Cardiac muscle cell (in vitro differentiated cells and primary cell): ENCODE results near the gene TEDC1. TPM values are rescaled to one million over a fixed set of nuclear protein-coding genes. Genes with fewer than 3 reads are reported as not detected.

Source experiments
- DNase-seq, 2 donors: peaks; one replicate each; pipeline versions ENCODE4 v3.0.0 to v3.0.0-alpha.2; 2010 to 2017; ENCODE audit warnings: low read depth in 1 of 2, low spot score in 1 of 2
- H3K27ac ChIP-seq: fragments of 200-600 bp; sonication (generic); 2 replicates; pipeline ENCODE4 v1.5.1; 2016
- H3K27me3 ChIP-seq: fragments of 200-600 bp; sonication (generic); 2 replicates; pipeline ENCODE4 v1.6.0; 2016; ENCODE audit warnings: control low read depth
- H3K36me3 ChIP-seq: fragments of 200-600 bp; sonication (generic); 2 replicates; pipeline ENCODE4 v1.5.1; 2016; ENCODE audit warnings: control low read depth
- H3K4me1 ChIP-seq: fragments of 200-600 bp; sonication (generic); 2 replicates; pipeline ENCODE4 v1.8.1; 2017; ENCODE audit warnings: low read depth, mild to moderate bottlenecking, mixed run types
- H3K4me3 ChIP-seq: fragments of 200-600 bp; sonication (generic); 2 replicates; pipeline ENCODE4 v1.5.1; 2016; ENCODE audit warnings: mild to moderate bottlenecking
- H3K9me3 ChIP-seq: fragments of 200-600 bp; sonication (generic); 2 replicates; pipeline ENCODE4 v1.5.1; 2017; ENCODE audit warnings: low read depth, mild to moderate bottlenecking, control low read depth
- CTCF ChIP-seq: IDR thresholded peaks from 2 replicates; pipeline ENCODE4 v1.5.1; 2012; ENCODE audit warnings: low read depth, mild to moderate bottlenecking, low read length
- polyA plus RNA-seq: library from polyadenylated mRNA; unstranded; fragments of >200 nt; fragmentation: Nextera tagmentation; extraction: Ambion mirVana; gene quantifications from 2 replicates; pipeline ENCODE4 v1.2.1, GENCODE V29; 2016
- total RNA-seq: library from RNA; depleted of rRNA; stranded (reverse); fragments of >200 nt; gene quantifications from 2 replicates; pipeline ENCODE4 v1.2.3, GENCODE V29; 2016

The TEDC1 gene
- total and polyA plus RNA-seq, 2 experiments from 2014 or later, result 27.4 to 33.0 TPM

GRCh38 chr14:105529319-105529568 is 38.2 kb downstream of the TEDC1 start:
- no peak for DNase-seq
- no peaks in the 10 kb centered on the region for H3K27me3 ChIP-seq
- no peaks in the 10 kb centered on the region for H3K9me3 ChIP-seq

DNA sequence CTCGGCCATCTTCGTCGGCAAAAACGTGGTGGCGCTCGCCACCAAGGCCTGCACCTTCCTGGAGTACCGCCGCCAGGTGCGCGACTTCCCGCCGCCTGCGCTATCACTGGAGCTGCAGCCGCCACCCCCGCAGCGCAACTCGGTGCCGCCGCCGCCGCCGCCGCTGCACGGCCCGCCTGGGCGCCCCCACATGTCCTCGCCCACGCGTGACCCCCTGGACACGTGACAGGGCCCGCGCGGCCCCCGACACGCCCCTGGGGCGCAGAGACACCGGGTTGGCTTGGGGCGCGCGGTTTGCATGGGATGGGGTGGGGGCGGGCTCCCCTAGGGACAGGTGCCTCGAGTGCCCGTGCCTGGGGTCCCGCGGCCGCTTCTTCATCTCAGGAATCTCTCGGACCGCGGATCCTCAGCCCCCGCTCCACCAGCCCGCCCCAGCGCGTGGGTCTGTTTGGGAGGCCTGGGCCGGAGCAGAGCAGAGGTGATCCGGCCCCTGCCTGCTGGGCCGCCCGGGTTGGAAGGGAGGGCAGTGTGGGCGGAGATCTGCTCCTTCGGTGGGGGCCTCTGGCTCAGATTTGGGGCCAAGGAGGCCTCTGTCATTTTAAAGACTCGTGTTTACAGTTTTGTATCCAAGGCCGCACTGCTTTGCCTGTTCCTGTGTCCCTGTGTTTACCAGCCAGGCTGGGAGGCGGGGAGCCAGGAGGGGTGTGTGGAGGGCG is 38.7 kb downstream of the TEDC1 start:
- TF ChIP-seq CTCF, result no peak
- Histone ChIP-seq H3K9me3 (no peaks in the 10 kb centered on the region), H3K4me1 (no peaks in the 10 kb centered on the region), H3K27ac (no peak overlapping the region), H3K27me3 (no peaks in the 10 kb centered on the region), H3K36me3 (no peaks in the 10 kb centered on the region), H3K4me3 (no peak overlapping the region)
- DNase-seq, result no peak

More at GRCh38 chr14:105529319-105529568, 38.2 kb downstream of the TEDC1 start:
- TF ChIP-seq CTCF, result no peak
- Histone ChIP-seq H3K27ac (no peak overlapping the region), H3K4me1 (no peaks in the 10 kb centered on the region), H3K36me3 (no peaks in the 10 kb centered on the region), H3K4me3 (no peak overlapping the region)

DNA sequence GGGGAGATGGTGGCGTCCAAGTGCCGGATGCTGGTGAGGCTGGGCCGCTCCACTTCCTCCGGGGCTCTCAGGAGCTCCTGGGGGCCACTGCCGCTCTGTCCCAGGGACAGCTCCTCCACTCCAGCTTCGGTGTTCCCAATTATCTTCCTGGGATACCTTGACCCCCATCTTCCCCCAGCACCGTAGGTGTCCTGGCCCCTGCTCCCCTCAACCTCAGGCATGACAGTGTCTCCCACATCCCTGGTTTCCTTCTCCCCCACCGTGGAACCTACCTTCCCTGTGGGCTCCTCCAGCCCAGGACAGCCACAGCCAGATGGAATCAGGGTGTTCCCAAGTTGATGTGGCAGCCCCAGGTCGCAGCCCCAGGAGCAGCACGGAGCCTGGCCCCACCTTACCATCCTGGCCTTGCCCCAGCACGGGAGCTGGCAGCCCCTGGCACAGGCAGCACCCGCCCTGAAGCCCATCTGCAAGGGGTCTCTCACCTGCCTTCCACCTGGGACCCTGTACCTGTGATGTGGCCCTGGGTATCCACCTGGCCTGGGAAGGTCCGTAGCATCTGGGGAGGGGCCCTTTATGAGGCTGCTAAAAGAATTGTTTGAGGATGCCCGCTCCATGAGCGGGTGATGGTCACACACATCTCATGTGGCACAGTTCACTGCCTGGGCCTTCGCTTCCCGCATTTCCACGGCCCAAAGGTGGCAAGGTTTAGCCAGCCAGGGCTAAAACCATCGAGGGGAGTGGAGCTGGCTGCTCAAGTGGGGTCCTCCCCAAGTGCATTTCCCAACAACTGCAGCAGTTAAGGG is 39.4 kb downstream of the TEDC1 start:
- Histone ChIP-seq H3K36me3 (no peaks in the 10 kb centered on the region), H3K9me3 (no peaks in the 10 kb centered on the region), H3K27me3 (no peaks in the 10 kb centered on the region), H3K4me1 (no peaks in the 10 kb centered on the region), H3K4me3 (no peak overlapping the region), H3K27ac (no peak overlapping the region)
- DNase-seq, result no peak
- TF ChIP-seq CTCF, result no peak

DNA sequence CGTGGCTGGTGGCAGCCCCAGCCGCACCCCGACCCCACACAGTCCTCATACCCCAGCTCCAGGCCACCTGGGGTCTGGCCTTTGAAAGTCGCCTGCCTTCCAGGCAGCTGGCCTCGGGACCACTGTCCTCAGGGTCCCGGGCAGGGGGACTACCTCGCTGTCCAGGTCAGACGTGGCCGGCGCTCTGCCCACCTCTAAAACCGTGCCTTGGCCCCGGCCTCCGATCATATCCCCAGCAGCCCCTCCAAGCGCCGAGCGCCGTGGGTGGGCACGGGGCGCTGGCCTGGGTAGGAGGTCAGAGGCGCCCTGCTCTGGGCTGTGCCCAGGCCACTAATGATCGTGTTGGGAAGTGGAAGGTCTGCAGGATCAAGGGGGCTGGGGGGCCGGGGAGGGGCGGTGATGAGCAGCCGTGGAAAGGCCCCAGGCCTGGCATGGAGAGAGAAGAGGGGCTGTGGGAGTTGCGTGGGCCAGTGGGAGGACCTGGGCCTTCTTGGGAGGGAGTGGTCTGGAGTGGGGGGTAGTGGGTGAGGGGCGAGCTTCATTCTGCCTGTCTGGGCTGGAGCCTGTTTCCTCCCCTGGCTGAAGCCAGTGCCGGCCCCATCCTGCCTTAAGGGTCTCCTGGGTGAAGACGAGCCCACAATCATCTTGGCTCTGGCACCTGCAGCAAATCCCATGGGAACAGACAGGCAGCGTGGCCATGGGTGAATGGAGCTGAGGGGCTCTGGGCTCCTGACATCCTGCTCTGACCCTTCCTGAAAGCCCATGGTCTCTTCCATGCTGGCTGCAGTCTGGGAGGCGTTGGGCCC is 40.2 kb downstream of the TEDC1 start:
- H3K27ac ChIP-seq, result no peak overlapping the region
- H3K4me1 ChIP-seq, result no peaks in the 10 kb centered on the region
- no peaks in the 10 kb centered on the region for H3K27me3 ChIP-seq
- no peaks in the 10 kb centered on the region for H3K36me3 ChIP-seq
- TF ChIP-seq CTCF, result no peak
- H3K9me3 ChIP-seq, result no peaks in the 10 kb centered on the region
- DNase-seq, result no peak
- no peak overlapping the region for H3K4me3 ChIP-seq

DNA sequence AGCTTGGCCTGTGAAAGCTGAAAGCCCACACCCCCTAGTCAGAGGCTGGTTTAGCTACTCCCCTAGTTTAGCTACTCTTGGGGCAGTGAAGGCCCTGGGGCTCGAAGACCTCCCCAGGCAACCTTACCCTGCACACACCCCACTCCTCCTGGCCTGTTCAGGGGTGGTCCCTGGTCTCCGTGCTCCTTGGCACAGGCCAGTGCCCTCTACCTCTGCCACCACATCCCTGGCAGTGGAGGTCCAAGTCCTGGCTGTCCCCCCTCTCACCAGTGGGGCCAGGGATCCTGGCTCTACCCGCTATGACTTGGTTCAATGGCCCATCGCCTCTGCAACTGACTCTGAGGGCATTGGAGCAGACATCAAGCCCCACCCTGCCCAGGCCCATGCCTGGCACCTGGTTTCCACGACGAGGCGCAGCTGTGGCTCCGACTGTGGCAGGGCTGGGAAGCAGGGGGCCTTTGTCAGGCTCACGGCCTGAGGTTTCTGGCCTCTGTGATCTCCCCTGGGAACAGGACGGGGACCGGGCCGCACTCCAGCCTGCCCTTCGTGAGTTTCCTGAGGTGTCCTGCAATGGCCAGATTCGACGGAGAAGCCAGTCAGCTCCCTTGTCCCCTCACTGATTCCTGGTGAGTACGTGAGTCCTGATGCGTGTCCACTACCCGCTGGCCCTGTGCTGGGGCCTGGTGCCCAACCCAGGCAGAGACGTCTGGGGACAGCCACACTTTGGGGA is 41.0 kb downstream of the TEDC1 start:
- Histone ChIP-seq H3K4me3 (no peak overlapping the region), H3K36me3 (no peaks in the 10 kb centered on the region), H3K9me3 (no peaks in the 10 kb centered on the region), H3K27ac (no peak overlapping the region), H3K4me1 (no peaks in the 10 kb centered on the region), H3K27me3 (no peaks in the 10 kb centered on the region)
- TF ChIP-seq CTCF, result no peak
- no peak for DNase-seq
